Measurements from ENCODE around the gene CD226.

GRCh38 chr18:69941183-69941582, 6.5 kb downstream of the CD226 start:
- TF ChIP-seq CTCF (IDR thresholded peaks at IDR 0.05; ENCODE audit: insufficient read depth, low read length, poor library complexity, severe bottlenecking) = no peak
- TF ChIP-seq EZH2phosphoT487 (conservative IDR thresholded peaks at IDR 0.05; ENCODE audit: low read length) = no peak

Measured in SU-DHL-6 (cell line).